T-helper 2 cell treated with Interferon-gamma antibody and Interleukin-4, amounts not matched to agents 5 μg/mL and 100 μg/mL, for 36 hours (primary cell): Measurements from ENCODE around the gene FRMD4B.
"Not testable (repeated sequence)": the region's sequence is repeated elsewhere in the genome, so short reads cannot be mapped to it uniquely, and the experiment has no call there.

Source experiments
- DNase-seq: peaks from one replicate; pipeline ENCODE4 v3.0.0; 2021; ENCODE audit warnings: low spot score
- H3K27ac Mint-ChIP-seq: one replicate; pipeline ENCODE4 v1.8.0; 2021; ENCODE audit warnings: mild to moderate bottlenecking, mixed read lengths
- H3K27me3 Mint-ChIP-seq: one replicate; pipeline ENCODE4 v1.8.0; 2021; ENCODE audit warnings: low read depth, mixed read lengths
- H3K36me3 Mint-ChIP-seq: one replicate; pipeline ENCODE4 v1.8.0; 2021; ENCODE audit warnings: low read depth, mixed read lengths
- H3K4me1 Mint-ChIP-seq: one replicate; pipeline ENCODE4 v1.8.0; 2021; ENCODE audit warnings: low read depth, mixed read lengths
- H3K4me3 Mint-ChIP-seq: one replicate; pipeline ENCODE4 v1.8.0; 2022; ENCODE audit warnings: mild to moderate bottlenecking, moderate library complexity, mixed read lengths
- H3K9me3 Mint-ChIP-seq: one replicate; pipeline ENCODE4 v1.8.0; 2021; ENCODE audit warnings: mixed read lengths

Gene FRMD4B

DNA sequence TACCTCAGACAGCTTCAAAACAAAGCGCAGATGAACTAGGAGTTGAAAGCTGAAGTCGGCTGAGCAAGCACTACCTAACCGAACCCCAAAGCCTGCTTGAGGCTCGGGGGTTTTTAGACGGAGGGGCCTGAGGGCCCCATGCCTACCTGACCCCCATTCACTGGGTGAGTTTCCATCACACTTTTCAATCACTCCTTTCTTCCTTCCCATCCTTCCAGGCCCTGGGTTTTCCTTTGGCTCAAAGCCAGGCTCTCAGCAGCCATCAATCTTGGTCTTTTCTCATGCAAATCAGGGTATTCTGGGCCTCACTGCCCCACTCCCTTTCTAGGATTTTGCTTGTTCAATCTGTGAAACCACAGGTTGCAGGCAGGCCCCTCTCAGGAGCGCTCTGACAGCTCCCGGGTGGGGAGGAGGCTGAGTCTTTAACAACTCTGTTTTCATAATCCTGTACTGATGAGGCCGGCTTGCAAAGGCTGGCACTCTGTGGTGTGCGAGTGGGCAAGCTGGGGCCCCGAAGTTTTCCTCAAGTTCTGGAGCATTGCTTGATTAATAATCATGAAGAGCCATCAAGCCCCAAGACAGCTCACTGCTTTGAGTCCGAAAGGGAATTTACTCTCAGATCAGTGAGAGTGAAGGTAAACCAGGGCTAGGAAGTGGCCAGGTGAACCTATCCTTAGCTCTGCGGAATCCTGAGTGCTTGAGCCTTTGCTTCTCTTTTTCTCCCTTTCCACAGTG, 97.6 kb downstream of the FRMD4B start:
- no peaks in the 10 kb centered on the region for H3K9me3 Mint-ChIP-seq

DNA sequence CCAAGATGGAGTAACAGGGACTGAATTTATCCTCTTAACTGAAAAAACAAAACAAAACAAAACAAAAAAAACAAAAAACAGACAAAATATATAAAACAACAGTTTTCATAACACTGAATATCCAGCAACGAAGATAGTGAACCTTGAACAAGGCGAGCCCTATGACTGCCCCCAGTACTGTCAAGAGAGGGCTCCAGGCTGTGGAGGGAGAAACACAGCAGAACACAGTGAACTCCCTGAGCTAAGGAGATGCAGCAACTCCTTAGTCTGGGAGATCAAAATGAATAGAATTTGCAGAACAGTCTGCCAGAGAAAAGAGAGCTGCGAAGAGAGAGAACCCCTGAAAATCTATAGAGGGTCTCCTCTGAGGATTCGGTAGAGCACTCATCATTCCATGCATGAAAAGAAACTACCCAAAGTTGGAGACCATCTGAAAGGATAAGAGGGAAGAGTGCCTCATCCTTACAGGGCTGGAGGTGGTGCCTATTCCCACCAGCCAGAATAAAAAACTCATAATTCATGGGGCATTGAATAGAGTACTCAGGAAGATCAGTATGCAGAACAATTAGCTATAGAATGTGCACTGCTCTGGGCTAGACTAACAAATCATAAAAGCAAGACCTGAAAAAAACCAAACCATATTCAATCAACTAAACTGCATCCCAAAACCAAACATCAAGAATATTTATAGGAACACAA, 101.8 kb downstream of the FRMD4B start:
- DNase-seq: no peak
- Mint-ChIP-seq H3K27me3 (no peaks in the 10 kb centered on the region), H3K27ac (no peak overlapping the region), H3K9me3 (no peaks in the 10 kb centered on the region), H3K36me3 (no peaks in the 10 kb centered on the region), H3K4me3 (no peak overlapping the region), H3K4me1 (peaks cover 13% of the 10 kb centered on the region)

More for the DNA sequence above, 97.6 kb downstream of the FRMD4B start:
- peak overlapping the region; percentile 24 for H3K4me3 Mint-ChIP-seq
- H3K36me3 Mint-ChIP-seq: no peaks in the 10 kb centered on the region
- H3K27ac Mint-ChIP-seq: peak overlapping the region; percentile 6
- peaks cover 8% of the 10 kb centered on the region for H3K4me1 Mint-ChIP-seq
- DNase-seq: peak; percentile 56
- no peaks in the 10 kb centered on the region for H3K27me3 Mint-ChIP-seq

DNA sequence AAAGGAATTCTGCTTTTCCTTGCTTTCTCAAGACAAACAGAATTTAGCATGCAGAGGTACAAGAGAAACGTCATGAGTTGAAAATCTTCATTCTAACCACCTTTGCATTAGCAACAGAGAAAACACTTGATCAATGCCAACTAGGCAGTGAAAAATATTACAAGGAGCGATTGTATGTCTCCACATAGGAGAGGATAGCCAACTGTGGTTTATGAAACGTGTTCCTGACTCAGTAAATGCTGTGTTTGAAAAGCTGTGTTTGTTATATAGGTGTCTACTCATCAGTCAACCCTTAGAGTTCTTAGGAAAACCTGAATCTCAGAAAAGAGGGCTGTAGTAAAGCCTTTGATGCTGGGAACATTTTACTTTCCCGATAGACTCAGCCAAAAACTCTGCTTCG, 102.4 kb downstream of the FRMD4B start:
- Mint-ChIP-seq H3K27ac (no peak overlapping the region), H3K4me3 (no peak overlapping the region), H3K36me3 (no peaks in the 10 kb centered on the region), H3K4me1 (peaks cover 8% of the 10 kb centered on the region), H3K9me3 (no peaks in the 10 kb centered on the region), H3K27me3 (no peaks in the 10 kb centered on the region)
- no peak for DNase-seq

DNA sequence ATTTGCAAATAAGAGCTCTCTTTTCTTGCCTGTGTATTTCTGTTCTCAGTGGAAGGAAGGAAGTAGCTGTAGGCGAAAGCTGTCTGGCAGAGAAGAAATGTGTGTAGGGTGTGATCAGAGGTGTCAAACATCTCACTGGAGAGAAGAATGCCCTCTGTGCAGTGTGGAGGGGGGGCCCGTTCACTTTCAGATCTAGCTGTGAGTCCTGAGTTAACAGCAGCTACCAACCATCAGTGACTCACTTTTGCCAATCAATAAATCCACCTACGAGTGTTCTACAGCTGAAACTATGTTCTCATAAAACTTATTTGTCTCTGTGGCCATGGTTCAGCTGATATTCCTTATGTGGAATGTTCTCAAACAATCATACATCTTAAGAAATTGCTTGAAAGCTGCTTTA, 103.7 kb downstream of the FRMD4B start:
- no peak overlapping the region for H3K4me3 Mint-ChIP-seq
- H3K9me3 Mint-ChIP-seq: no peaks in the 10 kb centered on the region
- H3K27ac Mint-ChIP-seq: peak overlapping the region; percentile 17
- H3K4me1 Mint-ChIP-seq: peaks cover 5% of the 10 kb centered on the region
- peak; percentile 80 for DNase-seq
- no peaks in the 10 kb centered on the region for H3K36me3 Mint-ChIP-seq
- no peaks in the 10 kb centered on the region for H3K27me3 Mint-ChIP-seq

DNA sequence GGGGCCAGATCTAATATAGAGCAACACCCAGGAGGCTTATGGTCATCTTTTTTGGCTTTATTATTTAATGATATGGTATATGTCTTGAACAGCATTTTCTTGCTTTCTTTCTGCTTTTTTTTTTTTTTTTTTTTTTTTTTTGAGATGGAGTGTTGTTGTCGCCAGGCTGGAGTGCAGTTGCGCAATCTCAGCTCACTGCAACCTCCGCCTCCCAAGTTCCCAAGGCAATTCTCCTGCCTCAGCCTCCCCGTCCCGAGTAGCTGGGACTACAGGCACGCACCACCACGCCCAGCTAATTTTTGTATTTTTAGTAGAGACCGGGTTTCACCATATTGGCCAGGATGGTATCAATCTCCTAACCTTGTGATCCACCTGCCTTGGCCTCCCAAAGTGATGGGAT, 108.5 kb downstream of the FRMD4B start:
- H3K27ac Mint-ChIP-seq, H3K4me1 Mint-ChIP-seq, DNase-seq, H3K4me3 Mint-ChIP-seq, H3K36me3 Mint-ChIP-seq, H3K27me3 Mint-ChIP-seq, H3K9me3 Mint-ChIP-seq: not testable (repeated sequence)

DNA sequence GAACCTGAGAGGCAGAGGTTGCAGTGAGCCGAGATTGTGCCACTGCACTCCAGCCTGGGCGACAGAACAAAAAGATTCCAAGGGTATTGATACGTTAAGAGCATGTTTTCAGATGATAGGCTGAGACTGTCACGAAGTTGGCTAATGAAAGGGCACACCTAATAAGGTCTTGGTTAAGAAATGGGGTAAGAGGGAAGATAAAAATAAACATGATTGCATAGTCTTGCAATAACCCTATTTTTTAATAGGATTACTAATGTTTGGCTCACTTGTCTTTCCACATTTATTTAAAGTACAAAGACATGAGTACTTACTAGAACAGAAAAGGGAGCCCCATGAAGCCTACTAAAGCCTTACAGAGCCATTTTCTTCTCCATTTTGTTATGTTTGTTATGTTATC, 109.0 kb downstream of the FRMD4B start:
- Mint-ChIP-seq H3K9me3 (no peaks in the 10 kb centered on the region), H3K4me1 (peaks cover under 1% of the 10 kb centered on the region), H3K27ac (no peak overlapping the region), H3K27me3 (no peaks in the 10 kb centered on the region), H3K4me3 (no peak overlapping the region), H3K36me3 (no peaks in the 10 kb centered on the region)
- no peak for DNase-seq

DNA sequence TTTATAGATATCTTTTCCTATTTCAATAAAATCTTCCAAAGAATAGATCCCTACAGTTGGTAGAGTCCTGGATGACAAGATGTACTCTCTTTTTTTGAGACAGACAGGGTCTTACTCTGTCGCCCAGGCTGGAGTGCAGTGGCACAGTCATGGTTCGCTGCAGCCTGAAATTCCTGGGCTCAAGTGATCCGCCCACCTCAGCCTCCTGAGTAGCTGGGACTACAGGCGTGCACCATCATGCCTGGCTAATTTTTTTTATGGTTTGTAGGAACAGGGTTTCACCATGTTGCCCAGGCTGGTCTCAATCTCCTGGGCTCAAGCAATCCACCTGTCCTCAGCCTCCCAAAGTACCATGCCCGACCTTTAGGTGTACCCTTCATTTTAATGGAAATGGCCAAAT, 109.7 kb downstream of the FRMD4B start:
- H3K9me3 Mint-ChIP-seq, H3K27me3 Mint-ChIP-seq, H3K27ac Mint-ChIP-seq, H3K4me3 Mint-ChIP-seq, DNase-seq, H3K36me3 Mint-ChIP-seq, H3K4me1 Mint-ChIP-seq: not testable (repeated sequence)

DNA sequence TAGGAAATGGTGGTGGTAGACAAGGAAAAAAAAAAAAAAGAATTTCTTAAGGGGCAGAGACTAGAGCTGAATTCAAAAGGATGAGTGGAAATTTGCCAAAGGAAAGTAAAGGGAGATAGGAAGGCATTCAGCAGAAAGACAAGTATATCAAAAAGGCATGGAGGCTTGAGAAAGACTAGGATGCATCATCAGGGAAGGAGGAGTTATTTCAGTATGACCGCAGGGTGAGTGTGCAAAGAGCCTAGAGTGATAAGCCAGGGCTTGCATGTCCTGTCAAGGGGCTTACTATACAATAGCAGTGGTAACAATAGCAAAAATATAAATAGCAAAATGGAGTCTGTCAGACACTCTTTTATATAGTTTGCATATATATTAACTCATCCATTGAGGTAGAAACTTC, 112.0 kb downstream of the FRMD4B start:
- no peak for DNase-seq
- Mint-ChIP-seq H3K4me3 (no peak overlapping the region), H3K36me3 (no peaks in the 10 kb centered on the region), H3K27ac (no peak overlapping the region), H3K9me3 (no peaks in the 10 kb centered on the region), H3K27me3 (no peaks in the 10 kb centered on the region), H3K4me1 (no peaks in the 10 kb centered on the region)

DNA sequence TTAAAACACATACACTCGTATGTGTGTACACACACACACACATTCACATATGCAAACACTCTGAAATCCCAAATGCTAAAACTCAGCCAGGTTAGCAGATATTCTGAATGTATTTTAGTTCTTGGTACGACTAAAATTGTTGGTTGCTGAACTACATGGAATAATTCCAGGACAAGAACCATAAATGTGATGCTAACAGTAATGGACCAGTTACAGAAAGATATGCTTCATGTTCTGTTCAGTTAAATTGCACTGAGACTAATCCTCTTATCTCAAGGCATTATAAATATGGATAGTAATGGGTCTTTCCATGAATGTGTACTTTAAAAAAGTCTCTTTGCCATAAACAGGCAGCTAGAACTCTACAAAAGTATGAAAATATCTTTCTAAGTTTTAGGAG, 113.3 kb downstream of the FRMD4B start:
- no peak for DNase-seq
- H3K27me3 Mint-ChIP-seq: no peaks in the 10 kb centered on the region
- no peaks in the 10 kb centered on the region for H3K4me1 Mint-ChIP-seq
- no peaks in the 10 kb centered on the region for H3K36me3 Mint-ChIP-seq
- no peaks in the 10 kb centered on the region for H3K9me3 Mint-ChIP-seq
- H3K27ac Mint-ChIP-seq: no peak overlapping the region
- no peak overlapping the region for H3K4me3 Mint-ChIP-seq

DNA sequence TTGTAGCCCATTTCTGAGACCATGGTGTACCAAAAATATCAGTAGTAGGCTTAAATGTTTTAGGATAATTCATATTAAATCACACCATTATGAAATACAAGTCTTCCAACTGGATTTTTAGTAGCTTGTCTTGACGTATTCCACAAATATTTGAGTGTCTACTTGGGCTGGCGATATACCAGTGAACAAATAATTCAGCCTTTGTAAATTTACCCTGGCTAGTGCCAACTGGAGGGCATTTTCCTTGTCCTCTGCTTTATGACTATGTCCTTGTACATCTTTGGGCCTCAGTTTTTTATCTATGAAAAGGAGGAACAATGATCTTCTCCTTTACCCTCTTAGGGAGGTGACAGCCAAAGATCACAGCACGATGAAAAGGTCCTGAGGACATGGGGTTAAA, 114.8 kb downstream of the FRMD4B start:
- Mint-ChIP-seq H3K36me3 (no peaks in the 10 kb centered on the region), H3K4me3 (no peak overlapping the region), H3K9me3 (no peaks in the 10 kb centered on the region), H3K27ac (no peak overlapping the region), H3K4me1 (no peaks in the 10 kb centered on the region), H3K27me3 (no peaks in the 10 kb centered on the region)
- DNase-seq: no peak

DNA sequence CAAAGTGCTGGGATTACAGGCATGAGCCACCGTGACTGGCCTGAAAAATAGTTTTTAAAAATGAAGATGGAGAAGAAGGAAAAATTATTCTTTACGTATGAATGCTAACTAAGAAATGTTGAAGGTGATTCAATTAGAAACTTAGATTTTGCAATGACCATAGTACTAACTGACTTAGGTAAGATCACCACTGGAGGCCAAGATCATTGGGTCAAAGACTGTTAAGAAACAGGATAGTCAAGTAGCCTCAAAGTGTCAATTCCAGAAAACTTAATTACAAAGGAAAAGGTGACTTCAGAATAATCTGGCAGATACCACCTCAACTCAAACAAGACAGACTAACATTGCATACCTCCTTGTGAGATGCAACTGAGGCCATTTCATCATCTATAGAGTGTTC, 119.3 kb downstream of the FRMD4B start:
- no peak overlapping the region for H3K27ac Mint-ChIP-seq
- H3K4me3 Mint-ChIP-seq: no peak overlapping the region
- no peaks in the 10 kb centered on the region for H3K36me3 Mint-ChIP-seq
- H3K9me3 Mint-ChIP-seq: no peaks in the 10 kb centered on the region
- DNase-seq: no peak
- no peaks in the 10 kb centered on the region for H3K4me1 Mint-ChIP-seq
- H3K27me3 Mint-ChIP-seq: no peaks in the 10 kb centered on the region

DNA sequence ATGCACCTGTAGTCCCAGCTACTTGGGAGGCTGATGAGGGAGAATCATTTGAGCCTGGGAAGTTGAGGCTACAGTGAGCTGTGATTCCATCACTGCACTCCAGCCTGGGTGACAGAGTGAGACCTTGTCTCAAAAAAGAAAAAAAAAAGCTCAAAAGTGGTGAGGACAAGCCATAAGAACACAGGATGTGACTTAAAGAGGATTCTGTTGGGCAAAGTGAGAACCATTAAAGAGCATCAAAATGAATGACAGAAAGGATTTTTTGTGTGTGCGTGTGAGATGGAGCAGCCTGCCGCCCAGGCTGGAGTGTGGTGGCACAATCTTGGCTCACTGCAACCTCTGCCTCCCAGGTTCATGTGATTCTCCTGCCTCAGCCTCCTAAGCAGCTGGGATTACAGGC, 119.8 kb downstream of the FRMD4B start:
- DNase-seq, H3K4me3 Mint-ChIP-seq, H3K4me1 Mint-ChIP-seq, H3K27ac Mint-ChIP-seq, H3K27me3 Mint-ChIP-seq, H3K9me3 Mint-ChIP-seq, H3K36me3 Mint-ChIP-seq: not testable (repeated sequence)

DNA sequence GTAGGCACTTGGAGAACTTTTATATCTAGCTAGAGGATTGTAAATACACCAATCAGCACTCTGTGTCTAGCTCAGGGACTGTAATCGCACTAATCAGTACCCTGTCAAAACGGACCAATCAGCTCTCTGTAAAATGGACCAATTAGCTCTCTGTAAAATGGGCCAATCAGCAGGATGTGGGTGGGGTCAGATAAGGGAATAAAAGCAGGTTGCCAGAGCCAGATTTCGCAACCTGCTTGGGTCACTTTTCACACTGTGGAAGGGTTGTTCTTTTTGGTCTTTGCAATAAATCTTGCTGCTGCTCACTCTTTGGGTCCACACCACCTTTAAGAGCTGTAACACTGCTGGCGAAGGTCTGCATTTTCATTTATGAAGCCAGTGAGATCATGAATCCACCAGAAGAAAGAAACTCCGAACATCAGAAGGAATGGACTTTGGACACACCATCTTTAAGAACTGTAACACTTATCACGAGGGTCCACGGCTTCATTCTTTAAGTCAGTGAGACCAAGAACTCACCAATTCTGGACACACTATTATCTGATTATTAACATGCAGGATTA, 125.0 kb downstream of the FRMD4B start:
- not testable (repeated sequence) for H3K4me1 Mint-ChIP-seq, H3K36me3 Mint-ChIP-seq, H3K4me3 Mint-ChIP-seq, DNase-seq, H3K27me3 Mint-ChIP-seq, H3K9me3 Mint-ChIP-seq, H3K27ac Mint-ChIP-seq

DNA sequence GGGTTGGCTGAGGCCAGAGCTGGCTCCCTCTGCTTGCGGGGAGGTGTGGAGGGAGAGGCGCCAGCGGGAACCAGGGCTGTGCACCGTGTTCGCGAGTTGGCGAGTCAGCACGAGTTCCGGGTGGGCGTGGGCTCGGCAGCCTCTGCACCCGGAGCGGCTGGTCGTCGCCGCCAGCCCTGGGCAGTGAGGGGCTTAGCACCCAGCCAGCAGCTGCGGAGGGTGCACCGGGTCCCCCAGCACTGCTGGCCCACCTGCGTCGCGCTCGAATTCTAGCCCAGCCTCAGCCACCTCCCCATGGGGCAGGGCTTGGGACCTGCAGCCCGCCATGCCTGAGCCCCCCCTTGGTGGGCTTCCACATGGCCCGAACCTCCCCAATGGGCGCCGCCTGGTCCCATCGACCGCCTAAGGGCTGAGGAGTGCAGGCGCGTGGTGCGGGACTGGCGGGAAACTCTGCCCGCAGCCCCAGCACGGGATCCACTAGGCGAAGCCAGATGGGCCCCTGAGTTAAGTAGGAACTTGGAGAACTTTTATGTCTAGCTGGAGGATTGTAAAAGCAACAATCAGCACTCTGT, 125.6 kb downstream of the FRMD4B start:
- no peaks in the 10 kb centered on the region for H3K4me1 Mint-ChIP-seq

More for the DNA sequence above, 125.6 kb downstream of the FRMD4B start:
- Mint-ChIP-seq H3K9me3 (no peaks in the 10 kb centered on the region), H3K27me3 (peaks cover 10% of the 10 kb centered on the region), H3K27ac (no peak overlapping the region), H3K36me3 (no peaks in the 10 kb centered on the region), H3K4me3 (no peak overlapping the region)
- DNase-seq: no peak
